GM21737 (cell line): Measurements from ENCODE around the gene IGF2.

Experiments used
- ATAC-seq: cut with Tn5 transposase; IDR thresholded peaks from one replicate; pipeline ENCODE4 v1.9.1; 2021; ENCODE audit warnings: mild to moderate bottlenecking, moderate library complexity; ENCODE audit not compliant: unreplicated experiment

IGF2 gene

GRCh38 chr11:2169626-2170570 lies 30.7 kb upstream of the IGF2 start:
- ATAC-seq: no peak

- ATAC-seq: no peak
Measured at GRCh38 chr11:2169005-2169378, 29.8 kb upstream of the IGF2 start.

- ATAC-seq: no peak
Measured at GRCh38 chr11:2168286-2169004, 29.3 kb upstream of the IGF2 start.

GRCh38 chr11:2167141-2168045 lies 28.2 kb upstream of the IGF2 start:
- no peak for ATAC-seq

- no peak for ATAC-seq
Measured at GRCh38 chr11:2166091-2166851, 27.1 kb upstream of the IGF2 start.

- no peak for ATAC-seq
Measured at GRCh38 chr11:2165571-2165970, 26.4 kb upstream of the IGF2 start.

GRCh38 chr11:2164861-2165555 lies 25.8 kb upstream of the IGF2 start:
- no peak for ATAC-seq

GRCh38 chr11:2164081-2164480 lies 24.9 kb upstream of the IGF2 start:
- ATAC-seq: no peak

GRCh38 chr11:2163428-2163978 lies 24.3 kb upstream of the IGF2 start:
- ATAC-seq: no peak

GRCh38 chr11:2160736-2161259 lies 21.6 kb upstream of the IGF2 start, which contains the start of gene INS:
Gene INS, minus strand, starts transcription at chr11:2161209. Its CDS starts 238 bp downstream, at chr11:2160971.
- no peak for ATAC-seq

GRCh38 chr11:2159536-2160413 lies 20.6 kb upstream of the IGF2 start:
- no peak for ATAC-seq

- no peak for ATAC-seq
Measured at GRCh38 chr11:2158966-2159365, 19.8 kb upstream of the IGF2 start.

- ATAC-seq: no peak
Measured at GRCh38 chr11:2158296-2158737, 19.1 kb upstream of the IGF2 start.

GRCh38 chr11:2157294-2158040 lies 18.3 kb upstream of the IGF2 start:
- ATAC-seq: no peak

GRCh38 chr11:2156416-2157182 lies 17.4 kb upstream of the IGF2 start:
- ATAC-seq: no peak

GRCh38 chr11:2155511-2155910 lies 16.3 kb upstream of the IGF2 start:
- ATAC-seq: no peak

GRCh38 chr11:2154889-2155288 lies 15.7 kb upstream of the IGF2 start:
- ATAC-seq: no peak
